C4-2B (cell line): Measurements from ENCODE around the gene AGTRAP.

ENCODE experiments used
- ZFX ChIP-seq: fragments of 450-650 bp; IDR thresholded peaks from 2 replicates; pipeline ENCODE4 v1.6.1; 2017
- TF ChIP-seq, protein P1 (sequence below): fragments of 450-650 bp; conservative IDR thresholded peaks from 2 replicates; pipeline ENCODE4 v1.5.1; 2017; ENCODE audit warnings: mild to moderate bottlenecking

DNA sequence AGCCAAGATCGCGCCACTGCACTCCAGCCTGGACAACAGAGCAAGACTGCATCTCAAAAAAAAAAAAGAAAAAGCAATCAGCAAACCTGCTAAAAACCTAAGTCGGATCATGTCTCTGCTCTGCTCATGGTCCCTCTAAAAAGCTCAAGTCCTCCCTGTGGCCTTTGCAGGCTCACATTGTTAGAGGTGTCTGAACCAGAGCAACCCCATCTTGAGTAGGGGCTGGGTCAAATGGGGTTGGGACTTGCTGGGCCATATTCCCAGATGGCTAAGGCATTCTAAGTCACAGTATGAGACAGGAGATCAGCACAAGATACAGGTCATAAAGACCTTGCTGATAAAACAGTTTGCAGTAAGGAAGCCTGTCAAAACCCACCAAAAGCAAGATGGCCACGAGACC lies 47.4 kb upstream of the AGTRAP start:
- TF ChIP-seq, protein P1, sequence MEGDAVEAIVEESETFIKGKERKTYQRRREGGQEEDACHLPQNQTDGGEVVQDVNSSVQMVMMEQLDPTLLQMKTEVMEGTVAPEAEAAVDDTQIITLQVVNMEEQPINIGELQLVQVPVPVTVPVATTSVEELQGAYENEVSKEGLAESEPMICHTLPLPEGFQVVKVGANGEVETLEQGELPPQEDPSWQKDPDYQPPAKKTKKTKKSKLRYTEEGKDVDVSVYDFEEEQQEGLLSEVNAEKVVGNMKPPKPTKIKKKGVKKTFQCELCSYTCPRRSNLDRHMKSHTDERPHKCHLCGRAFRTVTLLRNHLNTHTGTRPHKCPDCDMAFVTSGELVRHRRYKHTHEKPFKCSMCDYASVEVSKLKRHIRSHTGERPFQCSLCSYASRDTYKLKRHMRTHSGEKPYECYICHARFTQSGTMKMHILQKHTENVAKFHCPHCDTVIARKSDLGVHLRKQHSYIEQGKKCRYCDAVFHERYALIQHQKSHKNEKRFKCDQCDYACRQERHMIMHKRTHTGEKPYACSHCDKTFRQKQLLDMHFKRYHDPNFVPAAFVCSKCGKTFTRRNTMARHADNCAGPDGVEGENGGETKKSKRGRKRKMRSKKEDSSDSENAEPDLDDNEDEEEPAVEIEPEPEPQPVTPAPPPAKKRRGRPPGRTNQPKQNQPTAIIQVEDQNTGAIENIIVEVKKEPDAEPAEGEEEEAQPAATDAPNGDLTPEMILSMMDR, result no peak
- TF ChIP-seq ZFX, result no peak
